ENCODE measurements around the gene B4GALT7.

GRCh38 chr5:177608243-177609075 lies 8.5 kb downstream of the B4GALT7 start:
- no peak for TF ChIP-seq POLR2A (IDR thresholded peaks at IDR 0.05)
- no peak for TF ChIP-seq CTCF (IDR thresholded peaks at IDR 0.05)
